Measurements from ENCODE around the gene ZNF335. TPM values are rescaled to one million over a fixed set of nuclear protein-coding genes. Genes with fewer than 3 reads are reported as not detected.

The ZNF335 gene
- total and polyA plus RNA-seq, 2 of the 8 experiments (the other 6 are each of a cell fraction or from before 2014, with no cell fraction given): 12.4 to 14.6 TPM

- no peak overlapping the region for H2AK5ac ChIP-seq (ENCODE audit: low read depth, low read length)
- CTCF ChIA-PET (ENCODE audit: partially characterized antibody): interaction anchor here (0.6 to 5.0 kb wide), 11 partner anchors 12 to 434 kb away, joined by 3 to 156 read pairs (median 4); no protein-coding TSS in a partner anchor
- no peak overlapping the region for H2BK120ac ChIP-seq (replicated peaks; ENCODE audit: low read depth, low read length)
- peak overlapping the region; percentile 92; the same call in 1 of the 2 replicates for H2BK15ac ChIP-seq (ENCODE audit: low read length)
- DNase-seq (ENCODE audit: low read depth in 1 of 2, low spot score in 2 of 2) (no peak), FAIRE-seq (no peak)
- no peaks in the 10 kb centered on the region for H3K79me1 ChIP-seq (ENCODE audit: low read depth, low read length)
- no peak overlapping the region for H2AFZ ChIP-seq (ENCODE audit: low read length)
- TF ChIP-seq BACH1 (IDR thresholded peaks at IDR 0.05; ENCODE audit: low read length) (no peak), USF2 (IDR thresholded peaks at IDR 0.05; ENCODE audit: low read length) (no peak), JUN (IDR thresholded peaks at IDR 0.05; ENCODE audit: low read depth, low read length) (no peak)
- peaks cover 4% of the 10 kb centered on the region; the same call in 1 of the 2 replicates for H3K23me2 ChIP-seq (ENCODE audit: low read depth, low read length)
- peaks cover 0 to 7% (median 5%) of the 10 kb centered on the region in 4 experiments; a peak in 4 of 7 replicates for H3K27me3 ChIP-seq (replicated peaks in 1 of 4; ENCODE audit: control insufficient read depth in 3 of 4, extremely low read depth in 1 of 4, insufficient read depth in 3 of 4, low read length in 3 of 4)
- no peak overlapping the region for H3K4me3 ChIP-seq (ENCODE audit: extremely low read depth in 1 of 4, insufficient read depth in 2 of 4, low read depth in 3 of 4, low read length in 4 of 4)
- POLR2A ChIA-PET (ENCODE audit: partially characterized antibody): interaction anchor here (1.2 to 1.7 kb wide), 2 partner anchors 9 to 22 kb away, joined by 3 to 5 read pairs; no protein-coding TSS in a partner anchor
- H4K8ac ChIP-seq (ENCODE audit: extremely low read depth, insufficient read depth, low read length): peak overlapping the region; percentile 35; the same call in 1 of the 2 replicates
- 0 out of 2 replicates have a peak overlapping the region, but pooled peaks have one; percentile 1 for H2BK12ac ChIP-seq (ENCODE audit: low read depth, low read length)
- no peak overlapping the region for H3K27ac ChIP-seq (ENCODE audit: low read depth, low read length)
- H2BK20ac ChIP-seq (ENCODE audit: low read length): no peak overlapping the region
- H3K4me1 ChIP-seq (replicated peaks in 1 of 4; ENCODE audit: control insufficient read depth in 3 of 4, insufficient read depth in 4 of 4, low read length in 3 of 4): peaks cover 4 to 10% (median 8%) of the 10 kb centered on the region in 4 experiments; a peak in 6 of 7 replicates
- H3K18ac ChIP-seq (ENCODE audit: extremely low read depth, low read length): no peak overlapping the region; the same call in 1 of the 2 replicates
- no peak overlapping the region for H2BK5ac ChIP-seq (ENCODE audit: low read depth, low read length)
- no peaks in the 10 kb centered on the region for H3K79me2 ChIP-seq (ENCODE audit: control insufficient read depth in 1 of 2, insufficient read depth in 2 of 2, low read length in 2 of 2)
- H3K36me3 ChIP-seq (ENCODE audit: control insufficient read depth in 2 of 4, insufficient read depth in 4 of 4, low read length in 3 of 4): no peaks in the 10 kb centered on the region
- peak overlapping the region; percentile 7 for H4K91ac ChIP-seq (replicated peaks; ENCODE audit: insufficient read length, low read length)
- no peak overlapping the region for H4K5ac ChIP-seq (ENCODE audit: insufficient read length, low read depth, low read length)
- no peaks in the 10 kb centered on the region for H3K9me3 ChIP-seq (ENCODE audit: insufficient read depth in 2 of 2, low read depth in 1 of 2, low read length in 1 of 2)
- WGBS, 2 experiments (ENCODE audit: extremely low coverage in 1 of 2, insufficient coverage in 1 of 2, insufficient read length in 1 of 2, insufficient replicate concordance in 2 of 2, low coverage in 1 of 2, low lambda C conversion rate in 2 of 2, missing lambda C conversion rate in 1 of 2): 95% methylated on average over 61 of the region's 74 CpGs; no CpG with 5 or more reads in 1 of the 2 experiments
- H3K4ac ChIP-seq (replicated peaks; ENCODE audit: insufficient read length, low read depth, low read length): no peak overlapping the region
- no peak overlapping the region for H3K23ac ChIP-seq (ENCODE audit: insufficient read length)
- H3K14ac ChIP-seq (ENCODE audit: insufficient read length): no peak overlapping the region
- H4K20me1 ChIP-seq (replicated peaks in 1 of 2; ENCODE audit: control insufficient read depth in 1 of 2, insufficient read depth in 2 of 2, low read length in 2 of 2): no peaks in the 10 kb centered on the region
- H3K56ac ChIP-seq (replicated peaks; ENCODE audit: insufficient read length, low read depth, low read length): no peak overlapping the region
- peak overlapping the region; percentile 12 to 52; a peak in 1 of 4 replicates for H3K4me2 ChIP-seq (ENCODE audit: insufficient read depth in 1 of 2, low read depth in 2 of 2, low read length in 2 of 2)
- no peak overlapping the region for H3K9ac ChIP-seq (replicated peaks in 1 of 4; ENCODE audit: extremely low read depth in 1 of 4, low read depth in 3 of 4, low read length in 3 of 4)
Observed at GRCh38 chr20:46010491-46011391, 38.7 kb upstream of the ZNF335 start.

All from H1 (cell line).